Glutamatergic neuron (in vitro differentiated cells): Measurements from ENCODE around the gene CAMK1G. TPM values are rescaled to one million over a fixed set of nuclear protein-coding genes. Genes with fewer than 3 reads are reported as not detected.

ENCODE experiments used
- DNase-seq: peaks from one replicate; pipeline ENCODE4 v3.0.0; 2022
- H3K27ac Mint-ChIP-seq: one replicate; pipeline ENCODE4 v1.8.0; 2020; ENCODE audit warnings: mild to moderate bottlenecking, mixed read lengths, inconsistent platforms; ENCODE audit not compliant: unreplicated experiment
- H3K27me3 Mint-ChIP-seq: one replicate; pipeline ENCODE4 v1.8.0; 2020; ENCODE audit warnings: mild to moderate bottlenecking, moderate library complexity, mixed read lengths, inconsistent platforms; ENCODE audit not compliant: unreplicated experiment
- H3K36me3 Mint-ChIP-seq: one replicate; pipeline ENCODE4 v1.8.0; 2020; ENCODE audit warnings: mild to moderate bottlenecking, mixed read lengths, inconsistent platforms; ENCODE audit not compliant: unreplicated experiment
- H3K4me1 Mint-ChIP-seq: one replicate; pipeline ENCODE4 v1.8.0; 2020; ENCODE audit warnings: mild to moderate bottlenecking, low read depth, mixed read lengths, inconsistent platforms; ENCODE audit not compliant: unreplicated experiment
- H3K4me3 Mint-ChIP-seq: one replicate; pipeline ENCODE4 v1.8.0; 2020; ENCODE audit warnings: mild to moderate bottlenecking, mixed read lengths, inconsistent platforms; ENCODE audit not compliant: unreplicated experiment
- H3K9me3 Mint-ChIP-seq: one replicate; pipeline ENCODE4 v1.8.0; 2020; ENCODE audit warnings: mild to moderate bottlenecking, moderate library complexity, mixed read lengths, inconsistent platforms; ENCODE audit not compliant: unreplicated experiment
- total RNA-seq: library from RNA; stranded (reverse); fragmentation: NEBNext Ultra II Directional; extraction: Animal tissue kit (Norgen Biotek cat#: 25700); gene quantifications from one replicate; pipeline ENCODE4 v1.2.1, GENCODE V29; 2021; ENCODE audit not compliant: unreplicated experiment
- TF ChIP-seq, protein P1 (sequence below): fragments of 200-600 bp; sonication (generic); IDR thresholded peaks from one replicate; pipeline ENCODE4 v1.5.0; 2021; ENCODE audit not compliant: partially characterized antibody, unreplicated experiment

CAMK1G gene
- total RNA-seq, 1 donor from 2014 or later, result 2.0 TPM

DNA sequence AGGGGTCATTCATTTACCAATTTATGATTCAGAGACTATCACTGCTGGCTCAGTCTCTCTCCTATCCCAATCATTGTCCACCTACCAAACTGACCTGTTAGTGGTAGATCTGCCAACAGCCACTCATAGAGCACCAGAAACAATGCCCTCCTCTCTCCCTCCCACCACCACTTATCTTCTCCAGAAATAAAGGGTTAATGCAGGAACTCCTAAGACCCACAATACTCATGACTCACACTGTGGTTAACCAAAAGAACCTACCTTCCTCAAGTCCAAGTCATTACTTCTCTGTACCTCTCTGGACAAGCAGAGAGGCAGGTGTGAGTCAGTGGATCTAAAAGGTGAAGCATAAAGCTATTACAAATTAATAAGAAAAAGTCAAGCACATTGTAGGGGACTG is 40.9 kb upstream of the CAMK1G start:
- TF ChIP-seq, protein P1, sequence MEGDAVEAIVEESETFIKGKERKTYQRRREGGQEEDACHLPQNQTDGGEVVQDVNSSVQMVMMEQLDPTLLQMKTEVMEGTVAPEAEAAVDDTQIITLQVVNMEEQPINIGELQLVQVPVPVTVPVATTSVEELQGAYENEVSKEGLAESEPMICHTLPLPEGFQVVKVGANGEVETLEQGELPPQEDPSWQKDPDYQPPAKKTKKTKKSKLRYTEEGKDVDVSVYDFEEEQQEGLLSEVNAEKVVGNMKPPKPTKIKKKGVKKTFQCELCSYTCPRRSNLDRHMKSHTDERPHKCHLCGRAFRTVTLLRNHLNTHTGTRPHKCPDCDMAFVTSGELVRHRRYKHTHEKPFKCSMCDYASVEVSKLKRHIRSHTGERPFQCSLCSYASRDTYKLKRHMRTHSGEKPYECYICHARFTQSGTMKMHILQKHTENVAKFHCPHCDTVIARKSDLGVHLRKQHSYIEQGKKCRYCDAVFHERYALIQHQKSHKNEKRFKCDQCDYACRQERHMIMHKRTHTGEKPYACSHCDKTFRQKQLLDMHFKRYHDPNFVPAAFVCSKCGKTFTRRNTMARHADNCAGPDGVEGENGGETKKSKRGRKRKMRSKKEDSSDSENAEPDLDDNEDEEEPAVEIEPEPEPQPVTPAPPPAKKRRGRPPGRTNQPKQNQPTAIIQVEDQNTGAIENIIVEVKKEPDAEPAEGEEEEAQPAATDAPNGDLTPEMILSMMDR, result no peak
- Mint-ChIP-seq H3K27ac (no peak overlapping the region), H3K36me3 (no peaks in the 10 kb centered on the region), H3K9me3 (peaks cover 2% of the 10 kb centered on the region), H3K4me3 (no peak overlapping the region), H3K4me1 (no peaks in the 10 kb centered on the region), H3K27me3 (no peaks in the 10 kb centered on the region)
- DNase-seq, result no peak

DNA sequence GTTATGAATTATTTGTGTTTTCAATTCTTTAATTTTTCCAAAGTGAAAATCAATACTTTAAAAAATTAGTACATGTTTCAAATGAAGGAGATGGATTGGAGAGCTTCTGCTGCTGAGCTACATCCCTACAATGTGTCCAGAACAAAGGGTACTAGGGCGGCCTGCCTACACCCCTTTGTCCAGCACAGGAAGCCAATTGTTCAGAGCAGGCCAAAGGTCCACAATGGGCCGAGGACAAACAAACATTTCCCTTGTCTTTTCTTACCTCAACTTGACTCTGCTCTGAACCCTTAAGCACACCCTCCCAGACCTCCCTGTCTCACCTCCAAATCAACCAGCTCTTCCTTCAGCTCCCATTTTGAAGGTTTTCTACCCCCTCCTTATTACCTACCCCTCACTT is 39.4 kb upstream of the CAMK1G start:
- Mint-ChIP-seq H3K9me3 (peaks cover 2% of the 10 kb centered on the region), H3K4me1 (peaks cover 3% of the 10 kb centered on the region), H3K27ac (no peak overlapping the region), H3K4me3 (no peak overlapping the region), H3K27me3 (no peaks in the 10 kb centered on the region), H3K36me3 (no peaks in the 10 kb centered on the region)
- DNase-seq, result no peak
- TF ChIP-seq, protein P1, result no peak

DNA sequence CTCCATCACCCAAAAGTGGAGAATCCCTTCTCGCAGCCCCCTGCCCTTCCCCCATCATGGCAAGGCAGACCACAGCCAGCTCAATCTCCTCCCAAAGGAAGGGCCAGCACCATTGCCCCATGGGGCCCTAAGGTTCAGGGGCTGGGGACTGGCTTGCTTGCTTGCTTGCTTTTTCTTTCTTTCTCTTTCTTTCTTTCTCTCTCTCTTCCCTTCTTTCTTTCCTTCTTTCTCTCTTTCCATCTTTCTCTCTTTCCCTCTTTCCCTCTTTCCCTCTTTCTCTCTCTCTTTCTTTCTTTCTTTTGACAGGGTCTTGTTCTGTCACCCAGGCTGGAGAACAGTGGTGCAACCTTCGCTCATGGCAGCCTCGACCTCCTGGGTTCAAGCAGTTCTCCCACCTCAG is 38.1 kb upstream of the CAMK1G start:
- Mint-ChIP-seq H3K36me3 (no peaks in the 10 kb centered on the region), H3K4me3 (no peak overlapping the region), H3K4me1 (peaks cover 3% of the 10 kb centered on the region), H3K27me3 (no peaks in the 10 kb centered on the region), H3K9me3 (peaks cover 2% of the 10 kb centered on the region), H3K27ac (no peak overlapping the region)
- TF ChIP-seq, protein P1, result no peak
- no peak for DNase-seq

DNA sequence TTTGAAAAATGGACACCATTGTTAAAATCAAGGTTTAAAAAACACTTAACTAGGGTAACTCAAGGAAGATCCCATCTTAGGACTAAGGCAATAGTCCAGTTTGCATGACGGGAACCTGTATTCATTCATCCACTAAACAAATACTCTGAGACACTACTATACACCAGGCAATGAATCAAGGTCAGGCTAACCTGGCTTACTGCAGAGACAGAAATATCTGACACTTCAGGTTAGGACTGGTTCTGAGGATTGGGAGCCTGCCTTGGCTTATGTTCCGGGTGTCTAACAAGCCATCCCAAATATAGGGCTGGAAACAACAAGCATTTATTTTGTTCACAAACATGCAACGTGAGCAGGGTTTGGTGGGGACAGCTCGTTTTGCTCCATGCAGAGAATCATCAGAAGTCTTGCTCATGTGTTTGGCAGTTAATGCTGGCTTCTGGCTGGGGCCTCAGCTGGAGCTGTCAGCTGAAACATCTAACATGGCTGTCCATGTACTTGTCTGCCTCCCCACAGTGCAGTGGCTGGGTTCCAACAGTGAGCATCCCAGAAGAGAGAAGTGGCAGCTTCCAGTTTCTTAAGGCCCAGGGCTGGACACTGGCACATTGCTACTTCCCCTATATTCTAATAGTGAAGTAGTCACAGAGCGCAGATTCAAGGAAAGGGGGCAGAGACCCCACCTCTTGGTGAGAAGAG is 37.0 kb upstream of the CAMK1G start:
- Mint-ChIP-seq H3K27ac (no peak overlapping the region), H3K4me3 (no peak overlapping the region), H3K9me3 (peaks cover 2% of the 10 kb centered on the region), H3K4me1 (peaks cover 3% of the 10 kb centered on the region), H3K27me3 (no peaks in the 10 kb centered on the region), H3K36me3 (no peaks in the 10 kb centered on the region)
- no peak for DNase-seq
- TF ChIP-seq, protein P1, result no peak

DNA sequence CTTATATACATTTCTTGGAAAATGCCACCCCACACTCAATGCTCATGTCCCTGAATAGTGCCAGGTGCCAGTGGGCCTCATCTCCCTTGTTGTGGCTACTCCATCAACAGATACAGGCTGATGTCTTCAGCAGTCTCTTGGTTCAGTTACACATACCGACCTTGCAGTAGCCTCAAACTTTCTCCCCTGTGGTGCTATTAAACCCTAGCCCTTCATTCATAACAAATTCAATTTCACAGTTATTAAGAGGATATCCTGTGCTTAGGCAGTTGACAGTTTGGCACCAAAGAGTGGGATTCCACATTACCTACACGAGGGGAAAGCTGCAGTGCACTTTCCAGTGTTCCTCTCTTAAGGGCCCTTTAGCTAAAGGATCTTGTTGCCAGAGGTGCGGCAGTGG is 35.9 kb upstream of the CAMK1G start:
- no peak overlapping the region for H3K4me3 Mint-ChIP-seq
- H3K36me3 Mint-ChIP-seq, result no peaks in the 10 kb centered on the region
- no peak overlapping the region for H3K27ac Mint-ChIP-seq
- peaks cover 8% of the 10 kb centered on the region for H3K4me1 Mint-ChIP-seq
- TF ChIP-seq, protein P1, result no peak
- DNase-seq, result no peak
- H3K9me3 Mint-ChIP-seq, result peaks cover 4% of the 10 kb centered on the region
- H3K27me3 Mint-ChIP-seq, result no peaks in the 10 kb centered on the region
